ENCODE data around the gene CAPZB.

- TF ChIP-seq ZFP30 (CRISPR knock-in tag; IDR thresholded peaks at IDR 0.05) (no peak), OSR1 (CRISPR knock-in tag; IDR thresholded peaks at IDR 0.05) (no peak), CSDC2 (CRISPR knock-in tag; IDR thresholded peaks at IDR 0.05) (no peak), ZNF8 (CRISPR knock-in tag; IDR thresholded peaks at IDR 0.05) (no peak), TCF4 (CRISPR knock-in tag; IDR thresholded peaks at IDR 0.05; ENCODE audit: borderline replicate concordance) (no peak), GLIS3 (CRISPR knock-in tag; IDR thresholded peaks at IDR 0.05) (no peak)
- TF ChIP-seq, protein P1, sequence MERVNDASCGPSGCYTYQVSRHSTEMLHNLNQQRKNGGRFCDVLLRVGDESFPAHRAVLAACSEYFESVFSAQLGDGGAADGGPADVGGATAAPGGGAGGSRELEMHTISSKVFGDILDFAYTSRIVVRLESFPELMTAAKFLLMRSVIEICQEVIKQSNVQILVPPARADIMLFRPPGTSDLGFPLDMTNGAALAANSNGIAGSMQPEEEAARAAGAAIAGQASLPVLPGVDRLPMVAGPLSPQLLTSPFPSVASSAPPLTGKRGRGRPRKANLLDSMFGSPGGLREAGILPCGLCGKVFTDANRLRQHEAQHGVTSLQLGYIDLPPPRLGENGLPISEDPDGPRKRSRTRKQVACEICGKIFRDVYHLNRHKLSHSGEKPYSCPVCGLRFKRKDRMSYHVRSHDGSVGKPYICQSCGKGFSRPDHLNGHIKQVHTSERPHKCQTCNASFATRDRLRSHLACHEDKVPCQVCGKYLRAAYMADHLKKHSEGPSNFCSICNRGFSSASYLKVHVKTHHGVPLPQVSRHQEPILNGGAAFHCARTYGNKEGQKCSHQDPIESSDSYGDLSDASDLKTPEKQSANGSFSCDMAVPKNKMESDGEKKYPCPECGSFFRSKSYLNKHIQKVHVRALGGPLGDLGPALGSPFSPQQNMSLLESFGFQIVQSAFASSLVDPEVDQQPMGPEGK (CRISPR knock-in tag; IDR thresholded peaks at IDR 0.05; ENCODE audit: borderline replicate concordance) = no peak
- TF ChIP-seq, protein P2, sequence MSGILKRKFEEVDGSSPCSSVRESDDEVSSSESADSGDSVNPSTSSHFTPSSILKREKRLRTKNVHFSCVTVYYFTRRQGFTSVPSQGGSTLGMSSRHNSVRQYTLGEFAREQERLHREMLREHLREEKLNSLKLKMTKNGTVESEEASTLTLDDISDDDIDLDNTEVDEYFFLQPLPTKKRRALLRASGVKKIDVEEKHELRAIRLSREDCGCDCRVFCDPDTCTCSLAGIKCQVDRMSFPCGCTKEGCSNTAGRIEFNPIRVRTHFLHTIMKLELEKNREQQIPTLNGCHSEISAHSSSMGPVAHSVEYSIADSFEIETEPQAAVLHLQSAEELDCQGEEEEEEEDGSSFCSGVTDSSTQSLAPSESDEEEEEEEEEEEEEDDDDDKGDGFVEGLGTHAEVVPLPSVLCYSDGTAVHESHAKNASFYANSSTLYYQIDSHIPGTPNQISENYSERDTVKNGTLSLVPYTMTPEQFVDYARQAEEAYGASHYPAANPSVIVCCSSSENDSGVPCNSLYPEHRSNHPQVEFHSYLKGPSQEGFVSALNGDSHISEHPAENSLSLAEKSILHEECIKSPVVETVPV (CRISPR knock-in tag; IDR thresholded peaks at IDR 0.05) = no peak
These were observed 176.8 kb downstream of the CAPZB start for GRCh38 chr1:19308509-19308907.

All from SK-N-SH treated with all-trans-retinoic acid at 6 μM for 48 hours (cell line).